Fibroblast of skin of left quadriceps (primary cell): Measurements from ENCODE around the gene MEGF9.

Experiments
- DNase-seq, 2 experiments: peaks; one replicate each; pipeline ENCODE4 v3.0.0-alpha.2; 2013; ENCODE audit warnings: low read depth in 2 of 2

MEGF9 gene

GRCh38 chr9:120621941-120622340 is 92.3 kb downstream of the MEGF9 start:
- DNase-seq, result no peak

- peak; percentile 27 to 30 for DNase-seq
These were observed 94.3 kb downstream of the MEGF9 start for GRCh38 chr9:120619751-120620655.

GRCh38 chr9:120616966-120617935 is 97.0 kb downstream of the MEGF9 start:
- no peak for DNase-seq

- DNase-seq, result no peak
These were observed 102.1 kb downstream of the MEGF9 start for GRCh38 chr9:120612218-120612617.

- DNase-seq, result no peak
These were observed 102.6 kb downstream of the MEGF9 start for GRCh38 chr9:120611690-120612068.

GRCh38 chr9:120610975-120611689 is 103.1 kb downstream of the MEGF9 start:
- no peak for DNase-seq

GRCh38 chr9:120609636-120610035 is 104.6 kb downstream of the MEGF9 start:
- no peak for DNase-seq

GRCh38 chr9:120608421-120608820 is 105.8 kb downstream of the MEGF9 start:
- DNase-seq, result no peak

GRCh38 chr9:120603591-120603990 is 110.7 kb downstream of the MEGF9 start:
- DNase-seq, result no peak

GRCh38 chr9:120603010-120603409 is 111.3 kb downstream of the MEGF9 start:
- no peak for DNase-seq

GRCh38 chr9:120593955-120594277 is 120.4 kb downstream of the MEGF9 start:
- DNase-seq, result no peak

- DNase-seq, result no peak
These were observed 120.9 kb downstream of the MEGF9 start for GRCh38 chr9:120593250-120593954.

- no peak for DNase-seq
These were observed 122.1 kb downstream of the MEGF9 start for GRCh38 chr9:120592210-120592609.

- DNase-seq, result no peak
These were observed 126.9 kb downstream of the MEGF9 start for GRCh38 chr9:120587328-120587727.

GRCh38 chr9:120583958-120584369 is 130.3 kb downstream of the MEGF9 start:
- DNase-seq, result peak; percentile 30 to 33

GRCh38 chr9:120580051-120580896 is 134.0 kb downstream of the MEGF9 start, which contains the start of gene CDK5RAP2:
Gene CDK5RAP2, minus strand, starts transcription at chr9:120580167. Its CDS starts 189 bp downstream, at chr9:120579978.
- DNase-seq, result peak; percentile 96 to 97

- no peak for DNase-seq
These were observed 134.9 kb downstream of the MEGF9 start for GRCh38 chr9:120579139-120580050.

- no peak for DNase-seq
These were observed 139.8 kb downstream of the MEGF9 start for GRCh38 chr9:120574473-120574872.

GRCh38 chr9:120572472-120572871 is 141.8 kb downstream of the MEGF9 start:
- DNase-seq, result no peak
